ENCODE results near the gene DPP7. TPM values are rescaled to one million over a fixed set of nuclear protein-coding genes. Genes with fewer than 3 reads are reported as not detected.
A peak's percentile ranks its signal among the peaks of the same experiment; 100 is the strongest.

Gene DPP7
- total RNA-seq, 1 donor from 2014 or later: 153 TPM

GRCh38 chr9:137149363-137149762, 34.8 kb upstream of the DPP7 start:
- DNase-seq (no peak), ATAC-seq (ENCODE audit: poor library complexity) (no peak)
- intact Hi-C loops (cut with DNase I): no loop called here

DNA sequence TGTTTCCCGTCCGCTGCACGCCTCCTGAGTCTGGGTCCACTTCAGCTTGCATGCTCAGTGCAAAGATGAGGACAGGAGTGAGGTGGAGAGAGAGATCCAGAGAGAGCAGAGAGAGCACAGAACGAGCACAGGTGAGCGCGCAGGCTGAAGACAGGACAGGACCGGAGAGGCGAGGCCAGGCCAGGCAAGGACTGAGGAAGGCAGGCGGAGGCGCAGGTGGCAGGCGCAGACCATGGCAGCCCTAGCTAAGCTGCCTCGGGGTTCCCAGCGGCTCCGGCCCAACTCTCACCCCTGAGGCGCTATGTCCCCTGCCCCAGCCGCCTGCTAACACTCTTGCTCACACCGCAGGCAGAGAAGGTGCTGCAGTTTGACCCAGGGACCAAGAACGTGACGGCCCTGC, 34.1 kb upstream of the DPP7 start:
- ATAC-seq (ENCODE audit: poor library complexity) (no peak), DNase-seq (no peak)
- intact Hi-C loops (cut with DNase I): no loop called here

DNA sequence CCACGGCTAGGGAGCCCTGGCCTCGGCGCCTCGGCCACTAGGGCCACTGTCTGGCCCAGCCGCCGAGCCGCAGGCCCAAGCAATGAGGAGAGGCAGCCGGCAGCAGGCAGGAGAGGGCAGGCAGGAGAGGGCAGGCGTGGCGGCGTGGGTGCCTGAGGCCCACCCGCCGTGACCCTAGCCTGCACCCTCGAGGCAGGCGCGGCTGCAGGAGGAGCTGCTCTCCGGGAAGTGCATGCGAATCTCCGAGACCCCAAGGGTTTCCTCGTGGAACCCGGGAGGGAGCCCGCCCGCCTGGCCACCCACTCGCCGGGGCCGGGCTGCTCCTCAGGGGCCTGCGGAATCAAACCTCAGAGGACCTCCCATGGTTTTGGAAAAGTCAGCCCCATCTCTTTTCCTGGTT, 33.7 kb upstream of the DPP7 start:
- ATAC-seq (ENCODE audit: poor library complexity): no peak
- intact Hi-C loops (cut with DNase I): no loop called here
- peak; percentile 34 for DNase-seq

GRCh38 chr9:137147793-137148160, 33.2 kb upstream of the DPP7 start:
- DNase-seq: no peak
- ATAC-seq (ENCODE audit: poor library complexity): no peak
- intact Hi-C loops (cut with DNase I): no loop called here

DNA sequence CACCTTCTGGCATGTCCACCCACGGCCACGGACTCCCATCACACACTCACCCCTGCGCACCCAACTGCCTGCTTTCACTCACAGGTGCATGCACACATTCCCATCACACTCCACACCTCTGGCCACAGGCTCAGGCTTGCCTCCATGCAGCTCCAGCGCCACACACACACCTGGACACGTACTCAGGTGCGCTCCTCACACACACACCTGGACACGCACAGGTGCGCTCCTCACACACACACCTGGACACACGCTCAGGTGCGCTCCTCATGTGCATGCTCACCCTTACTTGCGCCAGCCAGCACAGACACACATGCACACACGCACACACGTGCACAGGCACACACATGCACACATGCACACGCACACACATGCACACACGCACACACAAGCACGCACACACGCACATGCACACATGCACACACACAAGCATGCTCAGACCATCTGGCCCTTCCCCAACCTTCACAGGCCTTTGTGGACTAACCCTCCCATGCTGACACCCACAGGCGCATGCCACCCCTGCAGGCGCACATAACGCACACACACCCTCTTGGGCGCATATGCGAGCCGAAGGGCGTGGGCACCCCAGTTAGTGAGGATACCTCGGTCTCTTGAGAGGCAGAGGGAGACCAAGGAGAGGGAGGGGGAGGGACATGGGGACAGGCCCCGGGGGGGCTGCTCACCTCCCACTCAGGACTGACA, 32.7 kb upstream of the DPP7 start:
- DNase-seq (no peak), ATAC-seq (ENCODE audit: poor library complexity) (no peak)
- intact Hi-C loops (cut with DNase I): no loop called here

DNA sequence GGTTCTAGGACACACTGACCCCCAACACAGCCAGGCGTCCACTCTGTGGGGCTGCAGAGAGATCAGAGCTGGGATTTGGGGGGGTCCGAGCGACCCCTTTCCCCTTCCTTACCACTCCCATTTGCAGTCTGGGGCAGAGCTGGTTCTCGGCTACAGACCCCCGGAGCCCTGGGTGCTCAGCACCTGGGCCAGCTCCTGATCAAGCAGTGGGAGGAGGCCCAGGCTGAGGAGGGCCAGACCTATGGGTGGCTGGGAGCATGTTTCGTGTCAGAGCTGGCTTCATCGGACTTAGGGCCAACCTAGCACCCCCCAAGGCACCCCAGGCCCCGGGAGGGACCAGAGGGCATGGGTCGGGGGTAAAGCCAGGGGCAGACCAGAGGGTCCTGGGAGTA, 32.0 kb upstream of the DPP7 start:
- ATAC-seq (ENCODE audit: poor library complexity): no peak

DNA sequence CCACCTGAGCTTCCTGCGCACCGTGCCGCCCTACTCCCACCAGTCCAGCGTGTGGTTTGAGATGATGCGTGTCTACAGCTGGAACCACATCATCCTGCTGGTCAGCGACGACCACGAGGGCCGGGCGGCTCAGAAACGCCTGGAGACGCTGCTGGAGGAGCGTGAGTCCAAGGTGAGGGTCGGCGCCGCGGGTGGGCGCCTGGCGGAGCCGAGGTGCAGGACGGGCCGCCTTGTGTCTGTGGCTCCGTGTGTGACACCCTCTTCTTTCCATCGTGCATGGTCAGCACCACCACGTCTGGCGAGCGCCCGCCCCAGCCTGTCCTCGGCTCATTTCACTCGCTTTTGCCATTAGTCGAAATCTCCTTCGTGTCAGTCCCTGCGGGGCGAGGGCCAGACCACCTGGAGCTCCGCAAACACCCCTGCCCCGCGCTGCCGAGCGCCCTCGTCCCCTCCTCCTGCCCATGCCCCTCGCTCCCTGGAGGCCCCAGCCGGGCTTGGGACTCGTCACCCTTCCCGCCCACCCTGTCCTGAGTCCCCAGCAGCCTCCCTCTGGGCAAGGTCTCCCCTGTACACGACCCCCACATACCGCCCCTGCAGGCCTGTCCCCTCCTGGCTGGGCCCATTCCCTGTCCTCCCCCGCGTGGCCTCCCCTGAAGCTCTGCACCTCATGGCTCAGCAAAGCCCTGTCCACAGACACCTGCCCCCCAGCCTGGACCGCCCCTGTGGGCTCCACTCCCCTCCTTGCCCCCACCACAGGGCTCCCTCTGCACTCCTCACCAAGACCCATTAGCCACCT, 31.4 kb upstream of the DPP7 start:
- DNase-seq (no peak), ATAC-seq (ENCODE audit: poor library complexity) (no peak)
- intact Hi-C loops (cut with DNase I): no loop called here

More for the DNA sequence above, 32.0 kb upstream of the DPP7 start:
- intact Hi-C loops (cut with DNase I): no loop called here
- DNase-seq: no peak

DNA sequence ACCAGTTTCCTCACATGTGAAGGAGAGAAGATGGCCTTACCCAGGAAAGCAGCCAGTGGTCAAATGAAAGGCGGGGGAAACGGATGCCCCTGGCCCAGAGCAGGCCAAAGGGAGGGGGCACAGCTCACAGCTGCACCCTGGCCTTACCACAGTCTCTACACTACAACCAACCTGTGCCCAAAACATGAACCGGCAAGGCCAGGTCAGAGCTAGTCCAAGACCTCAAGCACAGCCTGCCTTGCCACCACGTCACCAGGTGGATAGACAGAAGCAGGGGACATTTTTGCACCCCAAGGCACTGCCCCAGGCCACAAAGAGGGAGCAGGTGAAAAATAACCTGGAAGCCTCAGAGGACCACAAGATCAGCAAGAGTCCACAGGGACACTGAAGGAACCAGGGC, 28.9 kb upstream of the DPP7 start:
- no peak for ATAC-seq (ENCODE audit: poor library complexity)
- intact Hi-C loops (cut with DNase I): no loop called here
- DNase-seq: no peak

DNA sequence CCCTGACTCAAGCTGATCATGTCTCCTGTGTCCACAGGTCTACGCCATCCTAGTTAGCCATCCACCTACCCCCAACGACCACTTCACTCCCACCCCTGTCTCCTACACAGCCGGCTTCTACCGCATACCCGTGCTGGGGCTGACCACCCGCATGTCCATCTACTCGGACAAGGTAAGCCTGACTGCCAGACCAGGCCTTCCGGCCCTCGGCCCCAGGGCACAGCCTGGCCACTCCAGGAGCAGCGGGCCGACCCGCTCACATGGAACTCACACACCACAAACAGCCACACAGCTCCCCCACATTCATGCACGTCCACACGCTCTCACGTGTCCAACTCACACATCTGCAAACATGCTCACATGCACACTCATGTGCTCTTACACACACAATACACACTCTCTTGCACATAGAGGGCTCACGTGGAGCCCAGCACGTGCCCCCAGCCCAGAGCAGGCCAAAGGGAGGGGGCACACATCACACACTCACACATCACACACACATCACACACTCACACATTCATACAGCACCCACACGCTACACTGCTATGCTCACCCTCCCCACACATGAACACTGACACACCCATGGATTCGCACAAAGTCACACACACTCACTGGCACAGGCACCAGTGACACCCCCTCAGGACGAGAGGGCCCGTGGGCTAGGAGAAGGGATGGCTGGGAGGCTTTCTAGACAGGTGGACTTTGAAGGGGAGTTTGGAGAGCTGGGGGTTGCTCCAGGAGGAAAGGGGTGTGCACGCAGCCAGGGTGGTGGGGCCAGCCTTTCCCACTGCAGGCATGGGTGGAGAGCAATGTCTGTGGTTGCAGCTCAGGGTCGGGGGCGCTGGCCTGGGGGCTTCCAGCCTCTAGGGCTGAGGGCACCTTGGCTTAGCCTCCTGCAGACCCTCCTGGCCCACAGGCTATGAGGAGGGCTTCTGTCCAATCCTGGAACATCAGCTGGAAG, 27.7 kb upstream of the DPP7 start:
- DNase-seq (no peak), ATAC-seq (ENCODE audit: poor library complexity) (no peak)
- intact Hi-C loops (cut with DNase I): no loop called here

DNA sequence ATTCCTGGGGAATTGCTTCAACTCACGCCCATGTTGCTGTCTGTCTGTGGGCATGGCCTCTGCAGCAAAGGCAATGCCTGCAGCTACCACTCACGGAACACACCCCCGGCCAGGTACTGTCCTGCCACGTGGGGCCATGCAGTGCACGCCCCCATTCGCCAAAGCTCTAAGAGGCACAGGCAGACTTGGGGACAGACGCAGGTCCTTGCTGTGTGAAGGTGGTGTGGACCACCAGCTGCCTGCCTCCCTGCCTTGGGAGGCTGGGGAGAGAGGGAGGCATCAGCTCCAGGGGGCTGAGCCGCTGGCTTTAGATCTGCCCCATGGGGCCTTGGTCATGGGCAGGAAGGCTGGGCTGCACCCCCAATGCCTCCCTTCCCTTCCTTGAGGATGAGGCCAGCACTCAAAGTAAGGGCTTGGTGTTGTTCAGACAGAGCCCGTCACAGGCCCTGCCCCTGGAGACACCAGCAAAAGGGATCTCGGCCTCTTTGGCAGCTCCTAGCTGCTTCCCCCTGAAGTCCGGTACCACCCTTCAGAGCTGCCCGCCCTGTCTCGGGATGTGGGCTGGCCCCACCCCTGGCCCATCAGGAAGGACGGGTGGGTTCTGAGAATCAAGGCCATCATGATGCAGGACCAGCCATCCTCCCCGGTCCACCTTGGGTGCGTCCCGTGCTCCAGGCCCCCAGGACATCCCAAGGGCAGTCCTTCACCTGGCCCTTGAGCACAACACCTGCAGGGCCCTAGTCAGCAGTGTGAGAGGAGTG, 26.7 kb upstream of the DPP7 start:
- intact Hi-C loops (cut with DNase I): no loop called here
- ATAC-seq (ENCODE audit: poor library complexity) (no peak), DNase-seq (no peak)

GRCh38 chr9:137140151-137141012, 25.8 kb upstream of the DPP7 start:
- intact Hi-C loops (cut with DNase I): no loop called here
- DNase-seq: no peak
- no peak for ATAC-seq (ENCODE audit: poor library complexity)

DNA sequence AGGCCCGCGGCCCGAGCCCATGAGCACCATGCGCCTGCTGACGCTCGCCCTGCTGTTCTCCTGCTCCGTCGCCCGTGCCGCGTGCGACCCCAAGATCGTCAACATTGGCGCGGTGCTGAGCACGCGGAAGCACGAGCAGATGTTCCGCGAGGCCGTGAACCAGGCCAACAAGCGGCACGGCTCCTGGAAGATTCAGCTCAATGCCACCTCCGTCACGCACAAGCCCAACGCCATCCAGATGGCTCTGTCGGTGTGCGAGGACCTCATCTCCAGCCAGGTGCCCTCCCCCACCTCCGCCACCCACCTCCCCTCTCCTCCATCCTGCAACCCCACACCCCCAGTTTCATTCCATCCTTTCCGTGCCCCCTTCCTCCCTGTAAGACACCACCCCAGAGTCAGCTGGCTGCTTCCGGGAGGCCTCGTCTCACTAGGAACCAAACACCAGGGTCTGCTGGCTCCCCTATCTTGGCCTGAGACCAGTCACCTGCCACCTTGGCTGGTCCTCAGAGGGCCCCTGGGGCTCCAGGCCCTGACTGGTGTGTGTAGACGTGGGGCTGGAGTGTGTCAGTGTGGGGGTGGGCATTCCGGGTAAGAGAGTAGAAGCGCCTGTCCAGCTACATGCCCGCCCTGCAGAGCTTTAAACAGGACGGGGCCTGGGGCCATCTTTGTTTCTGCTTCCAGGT, 25.1 kb upstream of the DPP7 start:
- intact Hi-C loops (cut with DNase I): no loop called here
- ATAC-seq (ENCODE audit: poor library complexity) (no peak), DNase-seq (no peak)

DNA sequence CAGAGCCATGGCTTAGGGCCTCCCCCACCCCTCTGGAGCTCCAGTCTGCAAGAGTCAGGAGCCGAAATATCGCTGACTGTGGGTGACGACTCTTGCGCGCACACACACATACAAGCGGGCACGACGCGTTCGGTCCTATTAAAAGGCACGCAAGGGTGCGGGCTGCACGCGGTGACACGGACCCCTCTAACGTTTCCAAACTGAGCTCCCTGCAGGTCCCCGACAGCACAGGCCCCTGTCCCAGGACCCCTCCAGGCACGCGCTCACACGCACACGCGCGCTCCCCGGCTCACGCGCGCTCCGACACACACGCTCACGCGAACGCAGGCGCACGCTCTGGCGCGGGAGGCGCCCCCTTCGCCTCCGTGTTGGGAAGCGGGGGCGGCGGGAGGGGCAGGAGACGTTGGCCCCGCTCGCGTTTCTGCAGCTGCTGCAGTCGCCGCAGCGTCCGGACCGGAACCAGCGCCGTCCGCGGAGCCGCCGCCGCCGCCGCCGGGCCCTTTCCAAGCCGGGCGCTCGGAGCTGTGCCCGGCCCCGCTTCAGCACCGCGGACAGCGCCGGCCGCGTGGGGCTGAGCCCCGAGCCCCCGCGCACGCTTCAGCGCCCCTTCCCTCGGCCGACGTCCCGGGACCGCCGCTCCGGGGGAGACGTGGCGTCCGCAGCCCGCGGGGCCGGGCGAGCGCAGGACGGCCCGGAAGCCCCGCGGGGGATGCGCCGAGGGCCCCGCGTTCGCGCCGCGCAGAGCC, 24.4 kb upstream of the DPP7 start, which contains the start of gene GRIN1:
Gene GRIN1 (plus strand): TSS at position 433 of the 746 bp plus-strand sequence. CDS start 333 bp downstream, outside the sequence.
- intact Hi-C loops (cut with DNase I): no loop called here
- no peak for DNase-seq
- peak; percentile 86 for ATAC-seq (ENCODE audit: poor library complexity)

GRCh38 chr9:137138058-137138721, 23.7 kb upstream of the DPP7 start:
- DNase-seq: no peak
- no peak for ATAC-seq (ENCODE audit: poor library complexity)
- intact Hi-C loops (cut with DNase I): no loop called here

DNA sequence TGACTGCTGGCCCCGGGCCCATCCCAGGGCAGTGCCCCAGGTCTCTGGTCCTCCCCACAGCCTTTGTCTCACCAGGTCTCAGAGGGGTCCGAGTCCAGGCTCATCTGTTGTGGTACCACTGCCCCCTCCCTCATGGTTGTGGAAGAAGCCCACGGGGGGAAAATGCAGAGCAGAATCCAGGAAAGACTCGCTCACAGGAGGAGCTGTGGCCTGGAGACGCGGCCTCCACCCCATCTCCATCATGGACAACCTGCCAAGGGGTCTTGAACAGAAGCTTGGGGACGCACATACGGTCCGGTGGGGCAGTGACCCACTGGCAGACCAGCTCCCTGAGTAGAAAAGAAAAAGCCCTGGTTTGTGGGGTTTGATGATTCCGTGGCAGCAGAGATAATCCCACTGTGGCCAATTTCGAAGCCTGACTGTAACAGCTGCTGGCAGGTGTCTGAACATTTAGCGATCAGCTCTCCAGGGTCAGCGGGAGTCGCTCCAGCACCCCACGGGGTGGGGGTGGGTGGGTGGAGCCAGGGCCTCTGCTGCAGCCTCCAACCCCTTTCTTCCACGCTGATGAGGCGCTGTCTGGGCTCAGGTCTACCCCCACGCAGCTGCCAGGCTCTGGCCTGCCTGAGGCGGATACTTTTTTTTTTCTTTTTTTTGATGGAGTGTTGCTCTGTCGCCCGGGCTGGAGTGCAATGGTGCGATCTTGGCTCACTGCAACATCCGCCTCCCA, 22.5 kb upstream of the DPP7 start:
- DNase-seq (no peak), ATAC-seq (ENCODE audit: poor library complexity) (no peak)
- intact Hi-C loops (cut with DNase I): no loop called here

All from Right ventricle myocardium superior (tissue), 1 donor.